GM21528 (cell line): Measurements from ENCODE around the gene HOXA2.

ENCODE experiments used
- ATAC-seq: cut with Tn5 transposase; IDR thresholded peaks from one replicate; pipeline ENCODE4 v1.9.1; 2021; ENCODE audit warnings: mild to moderate bottlenecking, moderate library complexity; ENCODE audit not compliant: unreplicated experiment, low FRiP score

HOXA2 gene

GRCh38 chr7:27101171-27101956 lies 1.1 kb downstream of the HOXA2 start:
- no peak for ATAC-seq

DNA sequence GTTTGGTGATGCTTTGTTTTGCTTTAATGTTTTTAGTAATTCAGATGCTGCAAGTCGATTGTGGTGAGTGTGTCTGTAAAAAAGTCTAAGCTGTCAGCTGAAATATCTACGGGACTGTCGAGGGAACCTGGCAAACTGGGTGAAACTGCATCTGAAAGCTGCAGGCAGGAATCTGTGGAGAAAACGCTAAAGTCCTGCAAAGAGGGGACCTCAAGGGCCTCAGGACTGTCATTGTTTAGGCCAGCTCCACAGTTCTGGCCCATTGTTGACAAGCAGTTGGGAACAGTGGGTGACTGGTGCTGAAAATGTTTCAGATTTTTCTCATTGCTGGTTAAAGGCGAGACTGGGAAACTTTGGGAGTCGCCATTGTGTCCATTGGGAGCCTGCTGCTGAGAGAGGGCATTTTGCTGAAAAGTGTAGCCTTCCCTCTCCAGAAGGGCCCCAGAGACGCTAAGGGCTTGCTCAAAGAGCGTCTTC lies 1.8 kb downstream of the HOXA2 start:
- no peak for ATAC-seq

DNA sequence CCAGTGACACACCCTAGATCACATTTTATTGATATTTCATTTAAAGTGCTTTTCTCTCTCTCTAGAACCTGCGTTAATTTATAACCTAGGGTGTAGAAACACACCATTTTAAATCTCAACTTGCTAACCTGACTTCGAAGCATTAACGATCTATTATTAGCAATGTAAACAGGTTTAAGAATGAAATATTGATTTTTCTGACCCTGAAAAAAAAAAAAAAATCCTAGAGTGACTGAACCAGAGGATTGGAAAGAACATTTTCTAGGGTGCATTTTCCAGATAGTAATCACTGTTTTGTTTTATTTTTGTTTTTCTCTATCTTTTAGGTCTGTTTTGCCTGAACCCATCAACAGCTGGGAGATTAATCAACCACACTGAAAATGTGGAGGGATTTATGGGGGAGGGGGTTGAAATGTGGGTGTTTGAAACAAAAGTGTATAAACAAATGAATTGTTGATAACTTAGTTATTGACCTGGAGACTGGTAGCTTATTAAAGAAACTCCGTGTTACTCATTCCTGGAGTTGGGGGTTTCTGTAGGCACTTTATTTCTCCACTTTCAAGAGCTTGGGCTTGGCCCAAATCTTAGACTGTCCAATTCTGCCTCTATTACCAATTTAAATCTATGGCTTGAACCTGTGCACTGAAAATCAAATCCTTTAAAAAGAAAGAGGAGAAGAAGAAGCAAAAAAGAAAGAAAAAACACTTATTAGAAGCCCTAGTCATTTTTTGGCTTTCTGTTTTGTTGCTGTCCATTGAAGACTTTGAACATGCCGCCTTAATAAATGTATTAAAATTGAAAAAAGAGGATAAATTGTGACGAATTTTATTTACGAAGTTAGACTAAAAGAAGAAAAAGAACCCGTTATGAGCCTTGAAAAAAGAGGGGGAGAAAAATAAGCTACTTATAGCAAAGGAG lies 2.8 kb downstream of the HOXA2 start:
- no peak for ATAC-seq

GRCh38 chr7:27098578-27099451 lies 3.7 kb downstream of the HOXA2 start:
- no peak for ATAC-seq

DNA sequence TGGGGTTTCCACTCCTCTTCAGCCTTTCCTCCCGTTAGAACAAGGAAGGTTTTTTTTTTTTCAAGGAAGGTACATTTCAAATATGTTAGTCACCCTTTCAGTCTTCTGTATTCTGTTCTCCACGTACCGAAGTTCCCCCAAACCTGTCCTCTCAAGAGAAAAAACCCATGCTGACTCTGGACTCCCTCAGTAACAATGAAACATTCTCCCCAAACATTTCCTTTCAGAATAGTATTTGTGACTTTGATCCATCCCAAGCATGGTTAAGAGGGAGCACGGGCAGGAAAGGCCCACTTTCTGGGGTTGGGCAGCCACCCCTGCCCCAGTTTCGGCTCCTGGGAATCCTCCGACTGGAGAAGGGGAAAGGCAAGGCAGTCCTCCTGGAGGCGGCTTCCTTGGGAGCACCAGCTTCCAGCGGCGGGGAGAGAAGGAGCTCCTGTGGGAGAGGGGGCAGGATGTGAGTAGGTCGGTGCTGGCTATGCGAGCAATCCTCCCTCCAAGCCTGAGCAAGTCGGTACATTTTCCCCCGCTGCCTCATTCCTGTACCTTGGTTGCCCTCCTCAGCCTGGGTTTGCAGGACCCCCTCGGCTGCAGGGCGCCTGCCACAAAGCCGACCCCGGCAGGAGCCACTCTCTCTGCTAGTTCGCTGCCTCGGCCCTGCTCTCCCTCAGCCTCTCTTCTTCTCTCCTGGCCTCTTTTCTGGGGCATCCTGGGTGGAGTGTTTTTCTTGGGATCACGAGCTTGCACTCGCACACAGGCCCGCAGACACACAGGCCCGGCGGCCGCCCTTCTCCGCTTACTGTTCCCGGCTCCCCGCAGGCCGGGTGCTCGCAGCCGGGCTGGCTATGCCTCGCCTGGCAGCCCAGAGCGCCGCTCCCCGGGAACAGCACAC lies 4.6 kb downstream of the HOXA2 start:
- no peak for ATAC-seq

DNA sequence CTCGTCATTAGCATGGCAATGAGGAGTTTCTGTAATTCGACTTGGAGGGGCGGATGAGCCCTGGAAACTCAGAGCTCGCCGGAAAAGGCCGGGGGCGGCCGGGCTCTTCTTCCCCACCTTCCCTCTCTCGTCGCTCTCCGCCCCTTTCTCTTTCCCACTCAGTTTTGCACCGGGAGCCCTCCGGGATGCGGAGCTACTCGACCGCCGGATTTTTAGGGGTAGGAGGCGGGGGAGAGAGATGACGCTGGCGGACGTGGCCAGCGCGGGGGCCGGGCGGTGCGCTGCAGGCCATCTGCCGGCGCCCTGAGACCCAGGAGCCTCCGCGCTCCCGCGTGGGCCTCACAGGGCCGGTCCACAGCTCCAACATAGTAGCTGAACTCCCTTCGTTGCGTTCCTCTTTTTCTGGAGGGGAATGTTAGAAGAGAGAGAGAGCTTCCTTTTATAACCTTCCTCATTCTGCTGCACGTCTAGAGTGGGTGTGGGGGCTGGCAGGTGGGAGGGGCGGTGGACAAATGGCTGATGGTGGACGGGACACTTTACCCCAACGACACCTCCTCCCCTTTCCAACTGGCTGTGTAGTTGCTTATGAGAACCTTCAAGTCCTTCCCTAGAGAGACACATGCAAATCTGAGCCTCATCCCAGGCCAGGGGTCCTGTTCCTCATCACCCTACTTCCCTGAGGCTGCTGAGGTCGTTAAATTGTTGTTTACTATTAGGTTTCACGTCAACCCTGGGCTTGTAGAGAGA lies 5.5 kb downstream of the HOXA2 start:
- no peak for ATAC-seq

- ATAC-seq: peak; percentile 93
Observed at GRCh38 chr7:27095897-27096767, 6.4 kb downstream of the HOXA2 start, which contains the start of gene HOXA1. HOXA1 (minus strand) TSS chr7:27096000; CDS start chr7:27095912, 88 bp downstream.

DNA sequence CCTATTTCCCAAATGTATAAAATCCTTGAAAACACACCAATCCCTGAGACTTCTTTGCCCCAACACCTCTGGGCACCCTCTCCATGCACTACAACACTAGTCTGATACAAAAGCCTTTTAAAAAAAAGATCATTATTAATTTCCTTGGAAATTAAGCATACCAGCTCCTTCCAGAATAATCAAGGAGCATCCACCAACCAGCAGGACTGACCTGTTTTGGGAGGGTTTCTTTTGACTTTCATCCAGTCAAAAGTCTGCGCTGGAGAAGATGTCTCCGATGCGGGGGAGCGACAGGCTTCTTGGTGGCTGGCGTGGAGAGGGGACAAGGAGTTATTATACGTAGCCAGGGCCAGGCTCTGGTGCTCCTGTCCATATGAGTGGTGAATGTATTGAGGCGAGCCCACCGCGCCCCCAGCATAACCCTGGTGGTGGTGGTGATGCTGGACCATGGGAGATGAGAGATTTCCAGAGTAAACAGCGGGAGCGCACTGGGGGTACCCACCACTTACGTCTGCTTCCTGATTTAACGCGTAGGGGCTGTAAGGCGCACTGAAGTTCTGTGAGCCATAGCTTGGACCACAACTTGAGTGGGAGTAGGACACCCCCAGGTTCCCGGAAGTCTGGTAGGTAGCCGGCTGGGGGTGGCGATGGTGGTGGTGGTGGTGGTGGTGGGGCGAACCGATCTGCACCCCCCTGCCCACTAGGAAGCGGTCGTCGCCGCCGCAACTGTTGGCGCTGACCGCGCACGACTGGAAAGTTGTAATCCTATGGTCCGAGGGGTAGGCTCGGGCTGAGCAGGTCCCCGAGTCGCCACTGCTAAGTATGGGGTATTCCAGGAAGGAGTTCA lies 7.2 kb downstream of the HOXA2 start:
- ATAC-seq: peak; percentile 7

DNA sequence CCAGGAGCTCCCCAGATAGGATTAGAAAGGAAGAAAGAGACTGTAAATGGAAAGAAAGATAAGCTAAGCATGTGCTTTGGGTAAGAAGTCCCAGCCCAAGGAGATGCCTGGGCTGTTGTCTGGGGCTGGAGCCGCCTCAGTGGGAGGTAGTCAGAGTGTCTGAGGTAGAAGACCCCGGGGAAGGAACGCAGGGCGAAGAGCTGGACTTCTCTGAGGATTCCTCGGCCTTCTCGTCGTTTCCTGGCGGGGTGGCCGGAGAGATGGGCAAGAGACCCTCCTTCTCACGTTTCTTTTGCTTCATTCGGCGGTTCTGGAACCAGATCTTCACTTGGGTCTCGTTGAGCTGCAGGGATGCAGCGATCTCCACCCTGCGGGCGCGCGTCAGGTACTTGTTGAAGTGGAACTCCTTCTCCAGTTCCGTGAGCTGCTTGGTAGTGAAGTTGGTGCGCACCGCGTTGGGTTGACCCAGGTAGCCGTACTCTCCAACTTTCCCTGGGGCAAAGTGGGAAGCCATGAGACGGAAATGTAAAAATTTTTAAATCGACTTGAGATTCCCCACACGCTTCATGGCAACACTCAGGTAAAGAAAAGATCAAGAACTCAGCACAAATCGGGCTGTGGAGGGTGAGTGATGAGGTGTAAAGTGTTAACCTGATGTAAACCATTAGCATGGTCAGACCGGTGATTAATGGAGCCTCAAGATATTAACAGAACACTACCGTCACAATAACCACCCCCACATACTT lies 8.0 kb downstream of the HOXA2 start:
- no peak for ATAC-seq

DNA sequence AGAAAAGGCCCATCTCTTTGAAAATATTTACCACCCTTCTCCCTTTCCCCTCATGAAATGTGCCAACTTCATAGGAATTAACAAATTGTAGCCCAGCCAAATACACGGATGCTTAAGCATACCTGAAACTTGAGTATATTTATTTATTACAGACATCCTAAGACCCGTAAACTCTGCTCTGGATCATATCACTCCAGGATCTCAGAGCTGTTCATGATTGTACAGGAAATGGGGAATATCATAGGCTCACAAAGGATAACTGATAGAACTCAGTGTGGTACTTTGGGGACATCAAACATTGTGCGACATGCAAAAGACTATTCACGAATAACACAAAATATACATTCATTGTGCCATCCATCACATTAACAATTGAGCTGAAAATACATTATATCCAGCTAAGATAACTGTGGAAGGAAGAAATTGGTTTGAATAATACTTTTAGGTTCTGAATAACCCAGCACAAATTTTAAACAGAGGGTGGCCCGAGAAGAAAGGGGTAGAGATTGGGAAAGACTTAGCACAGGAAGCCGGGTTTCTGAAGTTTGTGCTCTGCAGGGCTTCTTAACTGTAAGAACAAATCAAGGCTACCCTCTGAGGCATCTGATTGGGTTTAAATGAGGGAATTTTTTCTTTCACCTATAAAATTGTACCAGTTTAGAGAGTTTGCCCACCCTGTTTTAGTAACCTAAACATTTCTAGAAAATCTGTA lies 9.1 kb downstream of the HOXA2 start:
- ATAC-seq: no peak

DNA sequence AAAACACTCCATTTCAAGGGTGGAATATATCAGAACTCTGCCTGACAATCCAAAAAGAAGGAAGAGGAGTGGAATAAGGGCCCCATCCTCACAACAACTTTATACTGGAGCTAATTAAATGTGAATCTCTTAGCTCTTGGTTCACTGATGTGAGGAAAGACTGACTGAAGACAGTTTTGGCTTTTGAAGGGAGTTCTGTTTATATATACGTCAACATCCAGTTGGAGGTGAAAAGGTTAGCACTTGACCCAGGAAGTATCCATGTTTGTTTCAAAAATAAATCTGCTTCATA lies 9.7 kb downstream of the HOXA2 start:
- no peak for ATAC-seq

- no peak for ATAC-seq
Observed at GRCh38 chr7:27091941-27092818, 10.3 kb downstream of the HOXA2 start.

- ATAC-seq: no peak
Observed at GRCh38 chr7:27091105-27091504, 11.4 kb downstream of the HOXA2 start.

- no peak for ATAC-seq
Observed at GRCh38 chr7:27088002-27088922, 14.2 kb downstream of the HOXA2 start.
